Adipose tissue (tissue), 3 donors: ENCODE measurements around the gene APBB1IP. TPM values are rescaled to one million over a fixed set of nuclear protein-coding genes. Genes with fewer than 3 reads are reported as not detected.
"Not testable (repeated sequence)": the region's sequence is repeated elsewhere in the genome, so short reads cannot be mapped to it uniquely, and the experiment has no call there.

Source experiments
- H3K27ac ChIP-seq: one replicate; pipeline ENCODE4 v1.5.1; 2013; ENCODE audit warnings: low read depth, low read length
- WGBS, 3 donors: extraction: QIAGEN DNeasy Blood & Tissue Kit; methylation state at CpG; one replicate each; pipeline ENCODE4 v1.1.7; 2013; 5-methylcytosine and 5-hydroxymethylcytosine counted together
- polyA plus RNA-seq, 3 donors: library from polyadenylated mRNA; stranded (reverse); fragments of 200-250 nt; gene quantifications; one replicate each; pipeline ENCODE4 v1.2.3, GENCODE V29; 2013
- donor health status: healthy with polysubstance abuse.
- donor health status: Bipolar disorder and iron deficiency.
- donor health status: healthy.

The APBB1IP gene
- polyA plus RNA-seq, 3 donors, result 4.2 to 47.6 (median 24.3) TPM

DNA sequence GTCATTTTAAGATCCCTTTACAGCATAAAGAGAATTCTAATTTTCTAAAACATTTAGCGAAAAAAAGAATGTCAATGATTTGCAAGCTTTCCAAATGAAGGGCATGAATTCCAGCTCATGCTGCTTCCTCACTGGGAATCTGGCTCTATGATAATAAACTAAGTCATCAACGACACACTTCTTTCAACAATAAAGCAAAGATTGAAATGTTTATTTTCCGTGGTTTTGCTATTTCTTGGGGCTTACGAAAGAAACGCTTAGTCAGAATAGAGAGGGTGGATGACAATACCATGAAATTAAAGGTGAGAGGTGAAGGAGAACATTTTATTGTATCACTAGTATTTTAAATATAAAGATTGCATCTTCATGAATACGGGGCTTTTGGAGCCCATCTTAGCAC is 140.2 kb downstream of the APBB1IP start:
- 81 to 88% (median 82%) methylated on average over 6 of the region's 6 CpGs for WGBS, 3 donors

DNA sequence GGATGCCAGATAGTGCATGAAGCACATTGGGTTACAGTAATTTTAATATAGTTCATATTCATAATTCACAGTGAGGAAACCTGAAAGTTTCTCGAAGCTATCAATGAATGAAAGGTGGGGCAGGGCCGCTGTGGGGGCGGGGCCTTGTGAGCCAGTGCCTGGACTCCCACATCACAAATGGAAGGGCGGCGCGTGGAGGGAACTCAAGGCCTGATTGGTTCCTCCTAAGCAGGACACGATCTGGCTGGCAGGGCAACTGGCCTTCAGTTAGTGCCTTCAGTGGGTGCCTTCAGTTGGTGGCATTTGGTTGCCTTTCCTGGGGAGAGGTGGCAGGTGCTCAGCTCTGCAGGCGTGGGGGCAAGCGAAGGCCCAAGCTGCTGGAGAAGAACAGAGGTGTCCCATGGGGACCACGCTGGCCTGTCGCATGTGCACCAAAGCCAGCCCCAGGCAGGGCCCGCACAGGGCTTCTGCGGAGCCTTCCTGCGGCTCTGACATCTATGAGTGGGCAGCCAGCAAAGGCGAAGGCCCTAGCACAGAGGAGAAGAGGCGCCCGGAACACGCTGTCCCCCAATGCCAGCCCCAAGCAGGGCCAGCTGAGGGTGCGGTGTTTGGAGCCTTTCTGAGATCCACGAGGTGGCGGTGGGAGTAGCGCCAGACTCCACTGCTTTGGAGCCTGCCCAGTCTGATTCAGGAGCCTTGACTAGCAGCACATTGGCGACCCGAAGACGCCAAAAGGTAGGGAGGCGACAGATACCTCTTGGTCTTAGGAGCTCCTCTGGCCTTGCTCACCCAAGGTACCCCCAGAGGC is 141.3 kb downstream of the APBB1IP start:
- 84 to 93% (median 89%) methylated on average over 26 of the region's 26 CpGs for WGBS, 3 donors
- no peak overlapping the region for H3K27ac ChIP-seq

More for the DNA sequence above, 140.2 kb downstream of the APBB1IP start:
- H3K27ac ChIP-seq, result not testable (repeated sequence)

- H3K27ac ChIP-seq, result no peak overlapping the region
- 79 to 93% (median 92%) methylated on average over 11 of the region's 11 CpGs for WGBS, 3 donors
Measured at GRCh38 chr10:26586211-26586610, 148.1 kb downstream of the APBB1IP start.

GRCh38 chr10:26588611-26589010 is 150.5 kb downstream of the APBB1IP start:
- H3K27ac ChIP-seq, result no peak overlapping the region
- 83 to 91% (median 90%) methylated on average over 12 of the region's 12 CpGs for WGBS, 3 donors

- 73 to 75% (median 74%) methylated on average over 5 of the region's 5 CpGs for WGBS, 3 donors
Measured at GRCh38 chr10:26589813-26590212, 151.7 kb downstream of the APBB1IP start.

GRCh38 chr10:26593896-26594295 is 155.8 kb downstream of the APBB1IP start:
- no peak overlapping the region for H3K27ac ChIP-seq
- 40 to 66% (median 64%) methylated on average over 19 of the region's 19 CpGs for WGBS, 3 donors

More at GRCh38 chr10:26589813-26590212, 151.7 kb downstream of the APBB1IP start:
- H3K27ac ChIP-seq, result not testable (repeated sequence)

DNA sequence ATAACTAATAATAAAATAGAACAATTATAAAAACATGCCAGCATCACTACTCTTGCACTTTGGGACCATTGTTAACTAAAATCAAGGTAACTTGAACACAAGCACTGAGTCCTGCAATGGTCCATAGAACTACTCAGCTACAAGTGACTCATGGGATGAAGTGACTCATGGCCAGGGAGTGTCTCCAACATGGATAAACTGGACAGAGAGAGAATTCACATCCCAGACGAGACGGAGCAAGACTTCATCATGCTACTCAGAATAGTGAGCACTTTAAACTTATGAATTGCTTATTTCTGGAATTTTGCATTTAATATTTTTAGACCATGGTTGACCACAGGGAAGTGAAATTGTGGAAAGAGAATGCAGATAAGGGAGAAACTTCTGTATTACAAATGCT is 165.1 kb downstream of the APBB1IP start:
- WGBS, 3 donors, result 47 to 63% (median 48%) methylated on average over 2 of the region's 2 CpGs
- not testable (repeated sequence) for H3K27ac ChIP-seq

- 75 to 85% (median 82%) methylated on average over 13 of the region's 13 CpGs for WGBS, 3 donors
Measured at GRCh38 chr10:26604320-26605093, 166.4 kb downstream of the APBB1IP start.

GRCh38 chr10:26606389-26606877 is 168.3 kb downstream of the APBB1IP start:
- not testable (repeated sequence) for H3K27ac ChIP-seq
- 58 to 62% (median 61%) methylated on average over 4 of the region's 4 CpGs for WGBS, 3 donors

More at GRCh38 chr10:26604320-26605093, 166.4 kb downstream of the APBB1IP start:
- not testable (repeated sequence) for H3K27ac ChIP-seq

DNA sequence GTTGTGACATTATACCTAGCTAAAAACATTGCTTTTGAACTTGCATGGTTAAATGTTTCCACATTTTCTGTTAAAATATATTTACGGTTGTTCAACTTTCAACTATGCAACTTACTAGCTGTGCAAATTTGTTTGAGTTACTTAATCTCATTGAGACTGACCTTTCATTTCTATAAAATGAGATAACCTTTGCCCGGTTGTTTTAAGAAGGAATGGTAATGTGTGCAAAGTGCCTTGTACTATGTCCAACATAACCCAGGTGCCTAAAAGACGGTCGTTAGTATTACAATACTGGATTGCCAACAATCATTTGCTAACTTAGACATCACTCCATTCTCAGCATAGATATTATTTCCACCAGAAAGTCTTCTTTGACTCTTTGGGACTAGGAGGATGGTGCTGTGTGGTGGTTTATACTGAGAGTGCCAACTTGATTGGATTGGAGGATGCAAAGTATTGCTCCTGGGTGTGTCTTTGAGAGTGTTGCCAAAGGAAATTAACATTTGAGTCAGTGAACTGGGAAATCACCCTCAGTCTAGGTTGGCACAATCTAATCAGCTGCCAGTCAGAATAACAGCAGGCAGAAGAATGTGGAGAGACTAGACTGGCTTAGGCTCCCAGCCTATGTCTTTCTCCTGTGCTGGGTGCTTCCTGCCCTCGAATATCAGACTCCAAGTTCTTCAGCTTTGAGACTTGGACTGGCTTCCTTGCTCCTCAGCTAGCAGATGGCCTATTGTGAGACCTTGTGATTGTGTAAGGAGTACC is 174.2 kb downstream of the APBB1IP start:
- no peak overlapping the region for H3K27ac ChIP-seq
- 43 to 78% (median 69%) methylated on average over 5 of the region's 5 CpGs for WGBS, 3 donors

Other genes with a start within 250 kb of the APBB1IP start
- gene GAD2, start 221.6 kb upstream of the APBB1IP start, polyA plus RNA-seq, result 1 to 10 TPM in 1 of 3 donors, not detected in 2; 5.9 TPM